Vagina (tissue), 2 donors: ENCODE data around the gene CRADD. TPM values are rescaled to one million over a fixed set of nuclear protein-coding genes. Genes with fewer than 3 reads are reported as not detected.
A peak's percentile ranks its signal among the peaks of the same experiment; 100 is the strongest.

Source experiments
- DNase-seq, 2 donors: peaks; one replicate each; pipeline ENCODE4 v3.0.0-alpha.2; 2017; ENCODE audit errors: extremely low spot score in 2 of 2
- H3K27ac ChIP-seq: fragments of 200-600 bp; sonication (generic); one replicate; pipeline ENCODE4 v1.5.1; 2019
- H3K27me3 ChIP-seq: fragments of 200-600 bp; sonication (generic); one replicate; pipeline ENCODE4 v1.5.1; 2019
- H3K36me3 ChIP-seq, 2 donors: fragments of 200-600 bp; sonication (generic); one replicate each; pipeline ENCODE4 v1.5.1; 2017 to 2019
- H3K4me1 ChIP-seq: fragments of 200-600 bp; sonication (generic); one replicate; pipeline ENCODE4 v1.5.1; 2019
- H3K4me3 ChIP-seq, 2 donors: fragments of 200-600 bp; sonication (generic); 1 replicate in 1 of 2; 2 replicates in 1 of 2; pipeline ENCODE4 v1.5.1; 2016 to 2019
- H3K9me3 ChIP-seq: fragments of 200-600 bp; sonication (generic); one replicate; pipeline ENCODE4 v1.5.1; 2019
- CTCF ChIP-seq, 3 experiments: fragments of 450-650 bp in 2 of 3; fragments of 200-600 bp in 1 of 3; sonication (generic) in 1 of 3; IDR thresholded peaks; one replicate each; pipeline ENCODE4 v1.5.1; 2017 to 2019; ENCODE audit warnings: antibody characterized with exemption in 3 of 3, mild to moderate bottlenecking in 2 of 3, moderate library complexity in 2 of 3
- POLR2A ChIP-seq, 2 donors: fragments of 450-650 bp; IDR thresholded peaks; one replicate each; pipeline ENCODE4 v1.6.1; 2017; ENCODE audit warnings: antibody characterized with exemption in 2 of 2, mild to moderate bottlenecking in 2 of 2, moderate library complexity in 2 of 2
- POLR2AphosphoS5 ChIP-seq, 2 donors: sonication (generic); formaldehyde crosslinking; IDR thresholded peaks; one replicate each; pipeline ENCODE4 v1.9.0; 2017; ENCODE audit warnings: antibody characterized with exemption in 2 of 2, mild to moderate bottlenecking in 2 of 2, low read depth in 1 of 2; ENCODE audit not compliant: insufficient read depth in 1 of 2
- intact Hi-C: fragments of 100-400 bp; cut with DNase I; formaldehyde crosslinking; loops from one replicate; pipeline ENCODE4 v1.15.1; 2023
- total RNA-seq: library from RNA; depleted of rRNA; stranded (reverse); fragments of >200 nt; gene quantifications from one replicate; pipeline ENCODE4 v1.2.3, GENCODE V29; 2016

Gene CRADD
- total RNA-seq, 1 donor from 2014 or later, result 40.8 TPM

GRCh38 chr12:93702707-93703315 lies 25.6 kb downstream of the CRADD start:
- intact Hi-C loops, result no loop called here
- DNase-seq, result no peak
- Histone ChIP-seq H3K9me3 (no peaks in the 10 kb centered on the region), H3K36me3 (no peaks in the 10 kb centered on the region), H3K4me3 (no peak overlapping the region), H3K27me3 (no peaks in the 10 kb centered on the region), H3K4me1 (peaks cover 63% of the 10 kb centered on the region), H3K27ac (no peak overlapping the region)
- TF ChIP-seq POLR2AphosphoS5 (IDR thresholded peaks at IDR 0.05; ENCODE audit: insufficient read depth in 1 of 2, low read depth in 1 of 2), result no peak
- no peak for TF ChIP-seq CTCF (IDR thresholded peaks at IDR 0.05)
- no peak for TF ChIP-seq POLR2A (IDR thresholded peaks at IDR 0.05)

- Histone ChIP-seq H3K27ac (peak overlapping the region; percentile 42), H3K4me3 (no peak overlapping the region), H3K27me3 (no peaks in the 10 kb centered on the region), H3K4me1 (peaks cover 49% of the 10 kb centered on the region), H3K36me3 (peaks cover 0 to 2% of the 10 kb centered on the region in 2 donors), H3K9me3 (no peaks in the 10 kb centered on the region)
- no peak for DNase-seq
- TF ChIP-seq POLR2A (IDR thresholded peaks at IDR 0.05), result no peak
- TF ChIP-seq POLR2AphosphoS5 (IDR thresholded peaks at IDR 0.05; ENCODE audit: insufficient read depth in 1 of 2, low read depth in 1 of 2), result no peak
- TF ChIP-seq CTCF (IDR thresholded peaks at IDR 0.05), result no peak
- intact Hi-C loops, result no loop called here
Observed at GRCh38 chr12:93704122-93704521, 26.9 kb downstream of the CRADD start.

- peak overlapping the region; percentile 42 for H3K27ac ChIP-seq
- no peak for DNase-seq
- H3K27me3 ChIP-seq, result no peaks in the 10 kb centered on the region
- H3K36me3 ChIP-seq, result peaks cover 0 to 7% of the 10 kb centered on the region in 2 donors
- intact Hi-C loops, result no loop called here
- peaks cover 44% of the 10 kb centered on the region for H3K4me1 ChIP-seq
- TF ChIP-seq POLR2A (IDR thresholded peaks at IDR 0.05), result no peak
- TF ChIP-seq CTCF (IDR thresholded peaks at IDR 0.05), result no peak
- no peak for TF ChIP-seq POLR2AphosphoS5 (IDR thresholded peaks at IDR 0.05; ENCODE audit: insufficient read depth in 1 of 2, low read depth in 1 of 2)
- peaks cover under 1% of the 10 kb centered on the region for H3K9me3 ChIP-seq
- H3K4me3 ChIP-seq, result no peak overlapping the region
Observed at GRCh38 chr12:93704625-93705024, 27.4 kb downstream of the CRADD start.

- no peak for DNase-seq
- intact Hi-C loops, result no loop called here
- H3K27ac ChIP-seq, result no peak overlapping the region
Observed at GRCh38 chr12:93705237-93705636, 28.1 kb downstream of the CRADD start.

More at GRCh38 chr12:93705237-93705636, 28.1 kb downstream of the CRADD start:
- H3K4me1 ChIP-seq, result peaks cover 40% of the 10 kb centered on the region
- H3K9me3 ChIP-seq, result peaks cover 5% of the 10 kb centered on the region
- peaks cover 0 to 7% of the 10 kb centered on the region in 2 donors for H3K36me3 ChIP-seq
- no peak overlapping the region for H3K4me3 ChIP-seq
- H3K27me3 ChIP-seq, result no peaks in the 10 kb centered on the region
- TF ChIP-seq CTCF (IDR thresholded peaks at IDR 0.05) (no peak), POLR2AphosphoS5 (IDR thresholded peaks at IDR 0.05; ENCODE audit: insufficient read depth in 1 of 2, low read depth in 1 of 2) (no peak), POLR2A (IDR thresholded peaks at IDR 0.05) (no peak)
